ENCODE results near the gene RNF34. TPM values are rescaled to one million over a fixed set of nuclear protein-coding genes. Genes with fewer than 3 reads are reported as not detected.
"Not testable (repeated sequence)": the region's sequence is repeated elsewhere in the genome, so short reads cannot be mapped to it uniquely, and the experiment has no call there.

RNF34 gene
- total RNA-seq, 2 donors from 2014 or later: 63.8 to 63.9 TPM

DNA sequence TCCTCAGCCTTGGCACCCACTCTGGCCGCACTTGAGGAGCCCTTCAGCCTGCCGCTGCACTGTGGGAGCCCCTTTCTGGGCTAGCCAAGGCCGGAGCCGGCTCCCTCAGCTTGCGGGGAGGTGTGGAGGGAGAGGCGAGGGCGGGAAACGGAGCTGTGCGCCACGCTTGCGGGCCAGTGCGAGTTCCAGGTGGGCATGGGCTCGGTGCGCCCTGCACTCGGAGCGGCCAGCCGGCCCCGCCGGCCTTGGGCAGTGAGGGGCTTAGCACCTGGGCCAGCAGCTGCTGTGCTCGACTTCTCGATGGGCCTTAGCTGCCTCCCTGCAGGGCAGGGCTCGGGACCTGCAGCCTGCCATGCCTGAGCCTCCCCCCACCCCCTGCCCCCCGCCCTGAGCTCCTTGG, 25.6 kb upstream of the RNF34 start:
- not testable (repeated sequence) for H3K4me3 Mint-ChIP-seq; H3K27me3 Mint-ChIP-seq; DNase-seq; H3K36me3 Mint-ChIP-seq (ENCODE audit: low read depth); H3K27ac Mint-ChIP-seq; ATAC-seq; H3K4me1 Mint-ChIP-seq; H3K9me3 ChIP-seq (ENCODE audit: control insufficient read depth, low read length, poor library complexity, severe bottlenecking)

DNA sequence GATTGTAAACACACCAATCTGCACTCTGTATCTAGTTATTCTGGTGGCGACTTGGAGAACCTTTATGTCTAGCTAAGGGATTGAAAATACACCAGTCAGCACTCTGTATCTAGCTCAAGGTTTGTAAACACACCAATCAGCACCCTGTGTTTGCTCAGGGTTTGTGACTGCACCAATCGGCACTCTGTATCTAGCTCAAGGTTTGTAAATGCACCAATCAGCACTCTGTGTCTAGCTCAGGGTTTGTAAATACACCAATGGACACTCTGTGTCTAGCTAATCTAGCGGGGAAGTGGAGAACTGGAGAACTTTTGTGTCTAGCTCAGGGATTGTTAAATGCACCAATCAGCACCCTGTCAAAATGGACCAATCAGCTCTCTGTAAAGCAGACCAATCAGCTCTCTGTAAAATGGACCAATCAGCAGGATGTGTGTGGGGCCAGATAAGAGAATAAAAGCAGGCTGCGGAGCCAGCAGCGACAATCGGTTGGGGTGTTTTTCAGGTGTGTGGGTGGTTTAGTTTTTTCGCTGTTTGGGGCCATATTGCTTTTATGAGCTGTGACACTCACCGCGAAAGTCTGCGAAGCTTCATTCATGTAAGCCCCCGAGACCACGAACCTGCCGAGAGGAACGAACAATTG, 24.9 kb upstream of the RNF34 start:
- ATAC-seq; H3K4me1 Mint-ChIP-seq; H3K4me3 Mint-ChIP-seq; H3K27ac Mint-ChIP-seq; DNase-seq; H3K27me3 Mint-ChIP-seq; H3K36me3 Mint-ChIP-seq (ENCODE audit: low read depth); H3K9me3 ChIP-seq (ENCODE audit: control insufficient read depth, low read length, poor library complexity, severe bottlenecking): not testable (repeated sequence)

DNA sequence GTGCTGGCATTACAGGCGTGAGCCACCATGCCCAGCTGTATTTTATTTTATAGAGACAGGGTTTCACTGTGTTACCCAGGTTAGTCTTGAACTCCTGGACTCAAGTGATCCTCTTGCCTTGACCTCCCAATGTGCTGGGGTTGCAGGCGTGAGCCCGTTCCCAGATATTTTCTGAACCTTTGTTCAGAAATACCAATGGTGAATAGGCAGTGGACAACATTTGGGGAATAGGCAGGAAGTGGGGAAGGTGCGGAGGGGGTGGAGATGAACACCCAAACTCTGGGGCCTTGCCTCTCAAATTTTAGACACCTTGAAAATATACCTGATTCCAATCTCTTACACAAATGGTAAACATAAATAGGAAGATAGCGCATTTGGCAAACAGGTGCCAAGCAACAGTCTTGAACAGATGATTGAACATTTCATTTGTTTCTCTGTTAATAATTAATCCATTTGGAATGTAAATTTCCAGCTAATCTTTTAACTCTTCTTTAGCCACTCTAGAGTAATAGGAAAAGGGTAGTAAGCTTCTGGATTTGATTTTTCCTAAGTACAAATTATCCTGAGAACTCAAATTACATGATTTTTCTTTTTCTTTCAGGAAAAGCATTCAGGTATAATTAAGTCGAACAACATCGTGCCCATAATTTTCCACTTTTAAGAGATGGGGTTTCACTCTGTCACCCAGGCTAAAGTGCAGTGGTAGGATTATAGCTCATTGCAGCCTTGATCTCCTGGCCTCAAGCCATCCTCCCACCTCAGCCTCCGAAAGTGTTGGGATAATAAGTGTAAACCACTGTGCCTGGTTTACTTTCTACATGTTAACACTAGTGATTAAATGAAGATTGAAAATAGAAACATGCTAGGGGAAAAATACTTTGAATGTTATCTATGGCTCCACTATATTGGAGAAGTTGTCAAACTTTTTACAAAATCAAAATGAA, 22.9 kb upstream of the RNF34 start:
- ATAC-seq (no peak), DNase-seq (no peak)
- no peaks in the 10 kb centered on the region for H3K4me1 Mint-ChIP-seq
- no peaks in the 10 kb centered on the region for H3K36me3 Mint-ChIP-seq (ENCODE audit: low read depth)
- no peak overlapping the region for H3K4me3 Mint-ChIP-seq
- no peak overlapping the region for H3K27ac Mint-ChIP-seq
- H3K9me3 ChIP-seq (ENCODE audit: control insufficient read depth, low read length, poor library complexity, severe bottlenecking): no peaks in the 10 kb centered on the region
- H3K27me3 Mint-ChIP-seq: no peaks in the 10 kb centered on the region

DNA sequence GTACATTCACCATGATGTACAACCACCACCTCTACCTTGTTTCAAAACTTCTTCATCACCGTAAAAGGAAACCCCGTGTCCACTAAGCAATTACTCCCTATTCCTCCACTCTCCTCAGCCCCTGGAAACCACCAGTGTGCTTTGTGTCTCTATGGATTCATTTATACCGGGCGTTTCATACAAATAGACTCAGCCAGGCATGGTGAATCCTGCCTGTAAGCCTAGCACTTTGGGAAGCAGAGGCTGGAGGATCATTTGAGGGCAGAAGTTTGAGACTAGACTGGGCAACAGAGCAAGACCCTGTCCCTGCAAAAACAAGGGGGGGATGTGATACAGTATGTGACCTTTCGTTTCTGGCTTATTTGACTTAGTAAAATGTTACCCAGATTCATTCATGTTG, 21.2 kb upstream of the RNF34 start:
- ATAC-seq (no peak), DNase-seq (no peak)
- Mint-ChIP-seq H3K27ac (no peak overlapping the region), H3K4me3 (no peak overlapping the region), H3K4me1 (no peaks in the 10 kb centered on the region), H3K27me3 (no peaks in the 10 kb centered on the region), H3K36me3 (ENCODE audit: low read depth) (no peaks in the 10 kb centered on the region)
- no peaks in the 10 kb centered on the region for H3K9me3 ChIP-seq (ENCODE audit: control insufficient read depth, low read length, poor library complexity, severe bottlenecking)

DNA sequence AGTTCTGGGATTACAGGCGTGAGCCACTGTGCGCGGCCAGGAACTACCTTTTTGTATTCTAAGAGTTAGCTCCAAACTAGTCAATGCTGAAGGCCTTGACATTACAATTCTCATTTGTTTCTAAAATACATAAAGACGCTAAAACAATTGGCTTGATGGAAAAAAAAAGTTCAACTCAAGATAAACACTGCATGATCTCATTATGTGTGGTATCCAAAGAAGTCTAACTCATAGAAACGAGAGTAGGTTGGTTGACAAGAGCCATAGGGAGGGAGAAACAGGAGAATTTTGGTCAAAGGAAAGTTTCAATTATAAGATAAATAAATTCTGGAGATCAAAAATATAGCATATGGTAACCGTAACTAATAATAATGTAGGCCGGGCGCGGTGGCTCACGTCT, 20.0 kb upstream of the RNF34 start:
- Mint-ChIP-seq H3K27me3 (no peaks in the 10 kb centered on the region), H3K4me1 (no peaks in the 10 kb centered on the region), H3K27ac (no peak overlapping the region), H3K4me3 (no peak overlapping the region), H3K36me3 (ENCODE audit: low read depth) (no peaks in the 10 kb centered on the region)
- no peak for DNase-seq
- ATAC-seq: no peak
- H3K9me3 ChIP-seq (ENCODE audit: control insufficient read depth, low read length, poor library complexity, severe bottlenecking): no peaks in the 10 kb centered on the region

DNA sequence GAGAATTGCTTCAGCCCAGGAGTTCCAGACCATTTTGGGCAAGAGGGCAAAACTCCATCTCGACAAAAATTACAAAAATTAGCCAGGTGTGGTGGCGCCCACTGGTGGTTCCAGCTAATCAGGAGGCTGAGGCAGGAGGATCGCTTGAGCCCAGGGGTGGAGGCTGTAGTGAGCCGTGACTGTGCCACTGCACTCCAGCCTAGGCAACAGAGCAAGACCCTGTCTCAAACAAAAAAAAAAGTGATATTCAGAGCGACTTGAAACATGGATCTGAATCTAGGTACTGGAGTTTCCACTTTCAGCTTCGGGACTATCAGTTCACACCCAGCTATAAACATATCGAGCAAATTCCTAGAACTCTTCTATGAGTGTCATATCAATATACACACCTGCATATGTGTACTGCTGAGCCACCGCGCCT, 16.3 kb upstream of the RNF34 start:
- H3K9me3 ChIP-seq (ENCODE audit: control insufficient read depth, low read length, poor library complexity, severe bottlenecking): no peaks in the 10 kb centered on the region
- DNase-seq (no peak), ATAC-seq (no peak)
- Mint-ChIP-seq H3K27ac (no peak overlapping the region), H3K4me1 (no peaks in the 10 kb centered on the region), H3K36me3 (ENCODE audit: low read depth) (no peaks in the 10 kb centered on the region), H3K4me3 (no peak overlapping the region), H3K27me3 (peaks cover 7% of the 10 kb centered on the region)

DNA sequence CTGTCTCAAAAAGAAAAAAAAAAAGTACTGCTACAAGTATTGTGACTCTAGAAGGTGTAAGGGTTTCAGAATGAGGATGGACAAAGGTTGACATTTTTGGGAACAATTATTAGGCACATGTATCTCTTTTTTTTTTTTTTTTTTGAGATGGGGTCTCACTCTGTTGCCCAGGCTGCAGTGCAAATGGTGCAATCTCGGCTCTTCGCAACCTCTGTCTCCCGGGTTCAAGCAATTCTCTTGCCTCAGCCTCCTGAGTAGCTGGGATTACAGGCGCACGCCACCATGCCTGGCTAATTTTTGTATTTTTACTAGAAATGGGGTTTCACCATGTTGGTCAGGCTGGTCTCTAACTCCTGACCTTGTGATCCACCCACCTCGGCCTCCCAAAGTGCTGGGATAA, 15.0 kb upstream of the RNF34 start:
- H3K4me3 Mint-ChIP-seq; H3K27ac Mint-ChIP-seq; DNase-seq; H3K4me1 Mint-ChIP-seq; H3K9me3 ChIP-seq (ENCODE audit: control insufficient read depth, low read length, poor library complexity, severe bottlenecking); H3K27me3 Mint-ChIP-seq; ATAC-seq; H3K36me3 Mint-ChIP-seq (ENCODE audit: low read depth): not testable (repeated sequence)

DNA sequence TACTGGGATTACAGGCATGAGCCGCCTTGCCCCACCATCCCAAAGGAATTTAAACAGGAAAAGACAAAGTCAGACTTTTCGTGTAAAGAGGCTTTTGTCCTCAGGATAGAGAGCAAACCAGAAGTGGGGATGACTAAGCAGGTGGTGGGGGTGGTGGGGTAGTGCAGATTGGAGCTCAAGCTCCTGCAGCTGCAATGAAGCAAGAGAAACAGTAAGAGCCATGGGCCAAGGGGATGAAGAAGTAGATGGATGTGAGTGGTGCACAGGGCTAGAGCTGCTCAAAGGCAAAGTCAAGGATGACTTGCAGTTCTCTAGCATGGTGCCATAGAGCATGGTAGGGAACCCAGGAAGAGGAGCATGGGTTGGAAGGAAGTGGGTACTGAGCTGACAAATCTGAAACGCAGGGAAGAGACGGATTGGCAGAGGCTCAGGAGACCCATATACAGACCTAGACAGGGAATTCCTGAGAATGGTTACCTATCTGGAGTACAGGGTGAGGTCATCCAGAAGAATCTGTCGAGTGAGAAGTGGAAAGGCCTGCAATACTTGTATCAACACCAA, 11.4 kb upstream of the RNF34 start:
- Mint-ChIP-seq H3K27me3 (peaks cover 7% of the 10 kb centered on the region), H3K4me3 (no peak overlapping the region), H3K36me3 (ENCODE audit: low read depth) (no peaks in the 10 kb centered on the region), H3K4me1 (peaks cover 8% of the 10 kb centered on the region), H3K27ac (no peak overlapping the region)
- DNase-seq (no peak), ATAC-seq (no peak)
- no peaks in the 10 kb centered on the region for H3K9me3 ChIP-seq (ENCODE audit: control insufficient read depth, low read length, poor library complexity, severe bottlenecking)

DNA sequence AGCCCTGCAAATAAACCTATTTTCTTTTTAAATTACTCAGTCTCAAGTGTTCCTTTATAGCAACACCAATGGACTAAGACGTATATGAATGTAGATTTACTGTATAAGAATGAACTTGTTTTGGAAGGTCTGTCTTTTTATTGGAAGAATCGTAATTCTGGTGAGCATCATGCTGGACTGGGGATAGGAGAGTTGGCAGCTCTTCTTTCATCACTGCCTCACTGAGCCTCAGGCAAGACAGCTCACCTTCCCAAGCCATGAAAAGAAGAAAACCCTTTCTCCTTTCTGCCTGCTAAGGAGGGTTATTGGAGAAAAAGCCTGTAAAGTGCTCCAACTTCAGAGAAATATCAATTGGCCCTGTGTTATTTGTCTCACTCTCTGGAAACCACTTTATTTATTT, 9.1 kb upstream of the RNF34 start:
- H3K27me3 Mint-ChIP-seq: peaks cover under 1% of the 10 kb centered on the region
- no peak overlapping the region for H3K4me3 Mint-ChIP-seq
- no peaks in the 10 kb centered on the region for H3K9me3 ChIP-seq (ENCODE audit: control insufficient read depth, low read length, poor library complexity, severe bottlenecking)
- H3K27ac Mint-ChIP-seq: no peak overlapping the region
- ATAC-seq (no peak), DNase-seq (no peak)
- no peaks in the 10 kb centered on the region for H3K36me3 Mint-ChIP-seq (ENCODE audit: low read depth)
- H3K4me1 Mint-ChIP-seq: peaks cover 8% of the 10 kb centered on the region

DNA sequence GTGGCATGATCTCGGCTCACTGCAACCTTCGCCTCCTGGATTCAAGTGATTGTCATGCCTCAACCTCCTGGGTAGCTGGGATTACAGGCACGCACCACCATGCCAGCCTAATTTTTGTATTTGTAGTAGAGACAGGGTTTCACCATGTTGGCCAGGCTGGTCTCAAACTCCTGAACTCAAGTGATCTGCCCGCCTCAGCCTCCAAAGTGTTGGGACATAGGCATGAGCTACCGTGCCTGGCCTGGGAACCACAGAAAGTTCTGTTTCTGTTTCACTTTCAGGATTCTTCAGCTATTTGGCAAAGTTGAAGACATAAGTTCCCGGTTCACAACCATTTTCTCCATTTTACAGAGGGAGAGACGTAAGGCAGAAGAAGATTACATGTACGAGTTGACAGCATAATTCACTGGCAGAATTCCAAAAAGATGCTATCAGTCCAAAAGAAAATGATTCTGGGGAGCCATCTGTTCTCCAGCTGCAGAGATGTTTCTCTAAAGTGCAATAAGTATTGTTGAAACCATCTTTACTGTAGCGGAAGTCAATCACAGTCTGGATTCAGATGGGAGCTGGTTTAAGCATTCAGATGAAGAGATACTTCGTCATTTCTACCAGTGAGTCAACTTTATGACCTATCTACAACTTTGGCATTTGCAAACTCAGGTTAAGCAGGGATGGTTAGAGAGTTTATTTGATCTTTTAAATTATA, 8.1 kb upstream of the RNF34 start:
- ATAC-seq (peak; percentile 32), DNase-seq (no peak)
- Mint-ChIP-seq H3K4me3 (peak overlapping the region; percentile 70), H3K27me3 (no peaks in the 10 kb centered on the region), H3K4me1 (peaks cover 8% of the 10 kb centered on the region), H3K36me3 (ENCODE audit: low read depth) (no peaks in the 10 kb centered on the region), H3K27ac (peak overlapping the region; percentile 79)
- no peaks in the 10 kb centered on the region for H3K9me3 ChIP-seq (ENCODE audit: control insufficient read depth, low read length, poor library complexity, severe bottlenecking)

DNA sequence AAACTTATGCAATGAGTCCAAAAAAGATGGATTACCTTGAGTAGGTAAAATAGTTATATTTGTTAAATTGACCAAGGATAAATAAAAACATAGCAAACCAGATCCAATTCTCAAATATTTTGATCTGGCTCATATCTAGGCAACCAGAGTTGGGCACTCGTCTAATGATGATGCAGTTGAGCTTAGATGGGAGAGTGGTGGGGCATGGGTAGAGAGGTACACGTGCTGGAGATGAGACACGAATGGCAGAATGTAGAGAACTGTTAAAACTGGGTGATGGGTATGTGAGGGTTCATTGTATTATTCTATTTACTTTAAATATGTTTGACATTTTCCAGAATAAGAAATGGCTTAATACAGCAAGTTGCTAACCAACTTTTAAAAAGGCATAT, 7.6 kb upstream of the RNF34 start:
- no peaks in the 10 kb centered on the region for H3K9me3 ChIP-seq (ENCODE audit: control insufficient read depth, low read length, poor library complexity, severe bottlenecking)
- DNase-seq (no peak), ATAC-seq (no peak)
- H3K27me3 Mint-ChIP-seq: no peaks in the 10 kb centered on the region
- H3K4me3 Mint-ChIP-seq: no peak overlapping the region
- peaks cover 8% of the 10 kb centered on the region for H3K4me1 Mint-ChIP-seq
- H3K27ac Mint-ChIP-seq: no peak overlapping the region
- H3K36me3 Mint-ChIP-seq (ENCODE audit: low read depth): no peaks in the 10 kb centered on the region

DNA sequence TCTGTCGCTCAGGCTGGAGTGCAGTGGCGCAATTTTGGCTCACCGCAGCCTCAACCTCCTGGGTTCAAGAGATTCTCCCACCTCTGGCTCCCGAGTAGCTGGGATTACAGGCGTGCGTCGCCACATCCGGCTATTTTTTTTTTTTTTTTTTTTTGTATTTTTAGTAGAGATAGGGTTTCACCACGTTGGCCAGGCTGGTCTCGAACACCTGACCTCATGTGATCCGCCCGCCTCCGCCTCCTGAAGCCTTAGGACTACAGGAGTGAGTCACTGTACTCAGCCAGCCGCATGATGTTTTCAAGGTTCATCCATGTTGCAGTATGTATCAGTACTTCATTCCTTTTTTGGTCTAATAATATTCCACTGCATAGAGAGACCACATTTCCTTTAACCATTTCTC, 2.4 kb upstream of the RNF34 start:
- Mint-ChIP-seq H3K4me1 (peaks cover 21% of the 10 kb centered on the region), H3K27ac (no peak overlapping the region), H3K4me3 (no peak overlapping the region), H3K27me3 (no peaks in the 10 kb centered on the region), H3K36me3 (ENCODE audit: low read depth) (no peaks in the 10 kb centered on the region)
- ATAC-seq (no peak), DNase-seq (no peak)
- no peaks in the 10 kb centered on the region for H3K9me3 ChIP-seq (ENCODE audit: control insufficient read depth, low read length, poor library complexity, severe bottlenecking)

DNA sequence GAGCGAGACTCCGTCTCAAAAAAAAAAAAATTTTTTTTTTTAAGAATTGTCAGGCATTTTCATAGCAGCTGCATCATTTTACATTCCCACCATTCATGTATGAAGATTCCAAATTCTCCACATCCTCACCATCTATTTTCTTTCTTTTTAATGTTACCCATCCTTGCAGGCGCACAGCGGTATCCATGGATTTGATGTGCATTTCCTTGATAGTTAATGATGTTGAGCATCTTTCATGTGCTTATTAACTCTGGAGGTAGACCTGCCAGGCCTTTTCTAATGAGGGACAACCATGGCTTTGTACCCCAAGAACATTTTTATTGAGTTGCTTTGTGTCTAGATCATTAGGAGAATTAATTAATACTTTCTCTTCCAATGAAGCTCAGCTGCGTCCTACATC, 1.6 kb upstream of the RNF34 start:
- Mint-ChIP-seq H3K36me3 (ENCODE audit: low read depth) (no peaks in the 10 kb centered on the region), H3K4me1 (peaks cover 26% of the 10 kb centered on the region), H3K27ac (no peak overlapping the region), H3K27me3 (no peaks in the 10 kb centered on the region), H3K4me3 (no peak overlapping the region)
- no peaks in the 10 kb centered on the region for H3K9me3 ChIP-seq (ENCODE audit: control insufficient read depth, low read length, poor library complexity, severe bottlenecking)
- ATAC-seq (no peak), DNase-seq (no peak)
